NCI-H1048 (cell line): Measurements from ENCODE around the gene CST6.

Source experiments
- DNase-seq: peaks from one replicate; lab custom pipeline; 2025; lab: John Stamatoyannopoulos, UW

Gene CST6, protein sequence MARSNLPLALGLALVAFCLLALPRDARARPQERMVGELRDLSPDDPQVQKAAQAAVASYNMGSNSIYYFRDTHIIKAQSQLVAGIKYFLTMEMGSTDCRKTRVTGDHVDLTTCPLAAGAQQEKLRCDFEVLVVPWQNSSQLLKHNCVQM

DNA sequence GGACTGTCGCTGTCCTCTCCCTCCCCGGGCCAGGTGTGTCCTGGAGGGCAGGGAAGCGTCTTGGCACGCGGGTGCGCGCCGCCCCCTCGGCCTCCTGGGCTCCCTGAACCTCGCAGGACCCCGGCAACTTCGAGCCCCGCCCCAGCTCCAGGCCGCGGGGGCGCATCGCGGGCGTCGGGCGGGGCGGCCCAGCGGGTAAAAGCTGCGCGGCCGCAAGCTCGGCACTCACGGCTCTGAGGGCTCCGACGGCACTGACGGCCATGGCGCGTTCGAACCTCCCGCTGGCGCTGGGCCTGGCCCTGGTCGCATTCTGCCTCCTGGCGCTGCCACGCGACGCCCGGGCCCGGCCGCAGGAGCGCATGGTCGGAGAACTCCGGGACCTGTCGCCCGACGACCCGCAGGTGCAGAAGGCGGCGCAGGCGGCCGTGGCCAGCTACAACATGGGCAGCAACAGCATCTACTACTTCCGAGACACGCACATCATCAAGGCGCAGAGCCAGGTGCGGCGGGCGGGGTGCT, at the start of gene CST6:
Gene CST6 (plus strand): TSS at position 224 of the 519 bp plus-strand sequence. CDS start 37 bp downstream, at position 261.
- DNase-seq: no peak

DNA sequence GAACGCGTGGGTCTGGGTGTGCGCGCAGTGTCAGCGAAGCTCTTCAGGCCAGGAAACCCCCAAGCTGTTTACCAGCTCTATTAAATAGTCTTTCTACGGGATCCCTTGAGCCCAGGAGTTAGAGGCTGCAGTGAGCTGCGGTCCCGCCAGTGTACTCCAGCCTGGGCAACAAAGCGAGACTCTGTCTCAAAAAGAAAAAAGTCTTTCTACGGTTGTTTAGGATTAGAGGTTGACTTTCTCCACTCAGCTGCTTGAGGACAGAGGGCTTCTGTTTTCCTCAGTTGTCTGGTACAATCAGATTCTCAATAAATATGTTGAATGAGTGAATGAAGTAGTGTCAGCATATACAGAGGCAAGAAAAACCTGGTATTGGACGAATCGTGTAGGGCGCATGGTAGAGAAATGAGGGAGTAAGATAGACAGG, 49.7 kb upstream of the CST6 start:
- DNase-seq: no peak

GRCh38 chr11:65964906-65965305, 46.9 kb upstream of the CST6 start:
- DNase-seq: no peak

DNA sequence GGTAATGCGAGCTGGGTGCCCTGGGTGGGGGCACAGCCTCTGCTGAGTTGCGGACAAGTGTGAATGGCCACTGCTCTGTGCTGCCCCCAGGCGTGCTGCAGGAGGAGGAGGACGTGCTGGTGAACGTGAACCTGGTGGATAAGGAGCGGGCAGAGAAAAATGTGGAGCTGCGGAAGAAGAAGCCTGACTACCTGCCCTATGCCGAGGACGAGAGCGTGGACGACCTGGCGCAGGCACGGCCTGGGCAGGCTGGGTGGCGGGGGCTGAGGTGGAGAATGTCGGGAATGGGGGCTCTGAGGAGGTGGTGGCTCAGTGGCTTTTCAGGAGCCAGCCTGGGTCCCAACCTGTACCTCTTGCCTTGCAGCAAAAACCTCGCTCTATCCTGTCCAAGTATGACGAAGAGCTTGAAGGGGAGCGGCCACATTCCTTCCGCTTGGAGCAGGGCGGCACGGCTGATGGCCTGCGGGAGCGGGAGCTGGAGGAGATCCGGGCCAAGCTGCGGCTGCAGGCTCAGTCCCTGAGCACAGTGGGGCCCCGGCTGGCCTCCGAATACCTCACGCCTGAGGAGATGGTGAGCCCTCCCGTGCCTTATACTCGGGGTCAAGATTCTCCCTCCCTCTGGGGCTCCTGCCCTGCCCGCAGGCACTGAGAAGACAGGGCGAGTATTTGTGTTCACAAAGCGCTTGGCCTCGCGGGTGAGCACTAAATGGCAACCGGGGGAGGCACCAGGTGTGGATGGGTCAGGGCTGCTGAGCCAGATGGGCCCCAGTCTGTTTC, 45.6 kb upstream of the CST6 start:
- DNase-seq: no peak

DNA sequence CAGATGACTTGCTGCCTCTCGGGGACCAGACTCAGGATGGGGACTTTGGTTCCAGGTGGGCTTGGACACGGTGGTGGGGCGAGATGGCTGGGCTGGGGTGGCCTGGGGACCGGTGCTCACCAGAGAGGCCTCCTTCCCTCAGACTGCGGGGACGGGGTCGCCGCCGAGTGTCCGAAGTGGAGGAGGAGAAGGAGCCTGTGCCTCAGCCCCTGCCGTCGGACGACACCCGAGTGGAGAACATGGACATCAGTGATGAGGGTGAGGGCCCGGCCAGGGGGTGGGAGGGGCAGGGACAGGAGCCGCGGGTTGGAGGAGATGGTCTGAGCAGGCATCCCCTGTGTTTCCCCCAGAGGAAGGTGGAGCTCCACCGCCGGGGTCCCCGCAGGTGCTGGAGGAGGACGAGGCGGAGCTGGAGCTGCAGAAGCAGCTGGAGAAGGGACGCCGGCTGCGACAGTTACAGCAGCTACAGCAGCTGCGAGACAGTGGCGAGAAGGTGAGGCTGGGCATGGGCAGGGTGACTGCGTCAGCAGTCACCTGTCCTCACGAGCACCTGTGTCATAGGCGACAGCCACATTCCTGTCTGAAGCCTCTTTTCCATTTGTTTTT, 44.4 kb upstream of the CST6 start:
- DNase-seq: no peak

- no peak for DNase-seq
Measured at GRCh38 chr11:65968600-65969482, 43.0 kb upstream of the CST6 start.

DNA sequence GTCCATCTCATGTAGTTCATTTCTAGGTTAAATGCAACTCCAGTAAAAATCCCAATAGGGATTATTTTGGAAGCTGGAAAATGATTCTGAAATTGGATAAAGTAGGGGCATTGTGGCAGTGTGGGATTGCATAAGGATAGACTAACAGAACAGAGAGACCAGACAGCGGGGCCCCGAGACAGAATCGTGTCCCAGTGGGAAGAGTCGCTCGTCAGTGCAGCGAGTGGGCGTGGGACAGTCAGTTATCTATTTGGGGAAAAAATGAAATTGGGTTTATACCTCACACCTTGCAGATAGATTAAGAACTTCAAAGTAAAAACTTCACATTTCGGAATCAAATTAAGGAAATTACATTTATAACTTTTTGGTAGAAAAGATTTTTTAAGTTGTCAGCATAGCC, 39.7 kb upstream of the CST6 start:
- DNase-seq: no peak

- no peak for DNase-seq
Measured at GRCh38 chr11:65973439-65974110, 38.2 kb upstream of the CST6 start.

- no peak for DNase-seq
Measured at GRCh38 chr11:65975771-65976170, 36.0 kb upstream of the CST6 start.

- DNase-seq: no peak
Measured at GRCh38 chr11:65976216-65977176, 35.3 kb upstream of the CST6 start.

- no peak for DNase-seq
Measured at GRCh38 chr11:65977621-65978390, 34.0 kb upstream of the CST6 start.

GRCh38 chr11:65978391-65979238, 33.2 kb upstream of the CST6 start:
- DNase-seq: no peak

DNA sequence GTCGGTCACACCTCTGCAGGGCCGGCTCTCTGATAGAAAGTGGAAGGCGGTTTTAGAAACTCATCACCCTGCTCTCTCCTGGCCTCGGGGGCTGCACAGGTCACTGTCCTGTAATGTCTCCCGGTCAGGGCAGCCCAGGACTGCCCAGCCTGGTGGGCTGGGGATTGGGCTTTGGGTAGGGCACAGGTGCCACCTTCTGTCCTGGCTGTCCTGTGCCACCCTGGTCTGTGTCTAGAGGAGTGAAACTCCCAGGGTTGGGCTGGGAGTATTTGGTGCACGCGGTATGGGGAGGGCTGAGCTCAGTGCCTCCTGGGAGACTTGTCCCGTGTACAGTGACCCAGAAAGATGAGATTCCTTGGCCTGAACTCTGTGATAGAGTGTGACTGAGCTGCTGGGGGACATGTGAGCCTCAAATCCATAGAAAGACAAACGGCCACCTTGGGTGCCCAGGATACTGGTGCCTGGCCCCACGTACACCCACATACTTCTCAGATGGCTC, 32.5 kb upstream of the CST6 start:
- no peak for DNase-seq

- DNase-seq: no peak
Measured at GRCh38 chr11:65981101-65981740, 30.6 kb upstream of the CST6 start.

- DNase-seq: no peak
Measured at GRCh38 chr11:65981972-65982823, 29.6 kb upstream of the CST6 start.

- DNase-seq: no peak
Measured at GRCh38 chr11:65982824-65983588, 28.8 kb upstream of the CST6 start.
